Panc1 (cell line): Measurements from ENCODE around the gene SLC9A9. TPM values are rescaled to one million over a fixed set of nuclear protein-coding genes. Genes with fewer than 3 reads are reported as not detected.

ENCODE experiments used
- ATAC-seq: fragments of 200-7000 bp; cut with Tn5 transposase; 2 replicates; pipeline ENCODE4 v1.9.1; 2020; ENCODE audit warnings: mild to moderate bottlenecking, moderate library complexity
- BruUV-seq: library from RNA; stranded (reverse); fragments of 400-500 nt; replicated peaks from 2 replicates; lab custom pipeline; 2021; lab: Mats Ljungman, UMichigan
- CTCF ChIA-PET: fragments of 300-600 bp; sonication (Branson Sonifier 250); formaldehyde crosslinking; loops from one replicate; lab custom pipeline; 2022; ENCODE audit warnings: antibody characterized with exemption; lab: Charles Lee
- POLR2A ChIA-PET: fragments of 300-600 bp; sonication (Branson Sonifier 250); formaldehyde crosslinking; loops from one replicate; lab custom pipeline; 2022; ENCODE audit warnings: antibody characterized with exemption; lab: Charles Lee
- DNase-seq: peaks from one replicate; pipeline ENCODE4 v3.0.0-alpha.2; 2010; ENCODE audit warnings: low read depth, low spot score
- H3K27ac ChIP-seq: 2 replicates; pipeline ENCODE4 v1.5.1; 2011; ENCODE audit warnings: mild to moderate bottlenecking, low read length, inconsistent platforms
- H3K27me3 ChIP-seq: fragments of 200-500 bp; sonication (Bioruptor generic); 2 replicates; pipeline ENCODE4 v1.6.0; 2014; ENCODE audit warnings: low read length, inconsistent platforms; ENCODE audit not compliant: control insufficient read depth, insufficient read depth
- H3K36me3 ChIP-seq: fragments of 200-500 bp; sonication (Bioruptor generic); 2 replicates; pipeline ENCODE4 v1.5.1; 2014; ENCODE audit warnings: inconsistent platforms, mild to moderate bottlenecking, low read length, moderate library complexity; ENCODE audit not compliant: control insufficient read depth, insufficient read depth
- H3K4me1 ChIP-seq: 2 replicates; pipeline ENCODE4 v1.5.1; 2011; ENCODE audit warnings: inconsistent platforms, mild to moderate bottlenecking, low read length, moderate library complexity; ENCODE audit not compliant: control insufficient read depth, insufficient read depth
- H3K4me3 ChIP-seq, 2 experiments: 2 replicates each; pipeline ENCODE4 v1.5.1; 2011 to 2012; ENCODE audit warnings: low read depth in 2 of 2, low read length in 2 of 2, mild to moderate bottlenecking in 2 of 2, inconsistent platforms in 1 of 2, moderate library complexity in 1 of 2
- H3K9me3 ChIP-seq: fragments of 200-500 bp; sonication (Bioruptor generic); 2 replicates; pipeline ENCODE4 v1.5.1; 2014; ENCODE audit warnings: low read depth, mild to moderate bottlenecking, inconsistent platforms, low read length, moderate library complexity; ENCODE audit not compliant: control insufficient read depth, insufficient read depth
- CTCF ChIP-seq: fragments of 450-650 bp; IDR thresholded peaks from 2 replicates; pipeline ENCODE4 v1.5.1; 2017; ENCODE audit warnings: mild to moderate bottlenecking
- POLR2AphosphoS5 ChIP-seq: IDR thresholded peaks from 2 replicates; pipeline ENCODE4 v1.6.1; 2012; ENCODE audit warnings: mild to moderate bottlenecking, low read depth, low read length, moderate library complexity
- SIN3A ChIP-seq: IDR thresholded peaks from 2 replicates; pipeline ENCODE4 v1.6.1; 2012; ENCODE audit warnings: low read depth, mild to moderate bottlenecking, low read length, moderate library complexity, borderline replicate concordance; ENCODE audit not compliant: insufficient read depth
- TCF7L2 ChIP-seq: IDR thresholded peaks from 2 replicates; pipeline ENCODE4 v1.6.1; 2011; ENCODE audit warnings: mild to moderate bottlenecking, low read depth, low read length, inconsistent platforms
- in situ Hi-C: cut with HindIII; loops from 2 replicates; pipeline ENCODE4 v1.10.0; 2016; ENCODE audit warnings: low sequenced_read_pairs, low pct_unique_long_range_greater_than_20kb
- intact Hi-C: fragments of 100-400 bp; cut with micrococcal nuclease; formaldehyde crosslinking; loops from one replicate; pipeline ENCODE4 v1.10.0; 2022; ENCODE audit not compliant: unreplicated experiment
- total RNA-seq: library from RNA; stranded (reverse); gene quantifications from one replicate; pipeline ENCODE4 v1.2.1, GENCODE V29; 2021; ENCODE audit not compliant: unreplicated experiment
- TF ChIP-seq, protein P1 (sequence below), 2 experiments: IDR thresholded peaks; 2 replicates each; pipeline ENCODE4 v1.6.1; 2011 to 2012; ENCODE audit warnings: low read depth in 2 of 2, control low read depth in 1 of 2, low read length in 1 of 2, mild to moderate bottlenecking in 1 of 2, moderate library complexity in 1 of 2; ENCODE audit not compliant: insufficient read depth in 1 of 2

The SLC9A9 gene
- total RNA-seq, 1 experiment from 2014 or later, result not detected

- in situ Hi-C loops (no loop called here), intact Hi-C loops (no loop called here)
- no peaks in the 10 kb centered on the region for H3K36me3 ChIP-seq
- no peak for TF ChIP-seq TCF7L2
- no peak for TF ChIP-seq POLR2AphosphoS5
- TF ChIP-seq CTCF, result peak; percentile 58
- TF ChIP-seq, protein P1, sequence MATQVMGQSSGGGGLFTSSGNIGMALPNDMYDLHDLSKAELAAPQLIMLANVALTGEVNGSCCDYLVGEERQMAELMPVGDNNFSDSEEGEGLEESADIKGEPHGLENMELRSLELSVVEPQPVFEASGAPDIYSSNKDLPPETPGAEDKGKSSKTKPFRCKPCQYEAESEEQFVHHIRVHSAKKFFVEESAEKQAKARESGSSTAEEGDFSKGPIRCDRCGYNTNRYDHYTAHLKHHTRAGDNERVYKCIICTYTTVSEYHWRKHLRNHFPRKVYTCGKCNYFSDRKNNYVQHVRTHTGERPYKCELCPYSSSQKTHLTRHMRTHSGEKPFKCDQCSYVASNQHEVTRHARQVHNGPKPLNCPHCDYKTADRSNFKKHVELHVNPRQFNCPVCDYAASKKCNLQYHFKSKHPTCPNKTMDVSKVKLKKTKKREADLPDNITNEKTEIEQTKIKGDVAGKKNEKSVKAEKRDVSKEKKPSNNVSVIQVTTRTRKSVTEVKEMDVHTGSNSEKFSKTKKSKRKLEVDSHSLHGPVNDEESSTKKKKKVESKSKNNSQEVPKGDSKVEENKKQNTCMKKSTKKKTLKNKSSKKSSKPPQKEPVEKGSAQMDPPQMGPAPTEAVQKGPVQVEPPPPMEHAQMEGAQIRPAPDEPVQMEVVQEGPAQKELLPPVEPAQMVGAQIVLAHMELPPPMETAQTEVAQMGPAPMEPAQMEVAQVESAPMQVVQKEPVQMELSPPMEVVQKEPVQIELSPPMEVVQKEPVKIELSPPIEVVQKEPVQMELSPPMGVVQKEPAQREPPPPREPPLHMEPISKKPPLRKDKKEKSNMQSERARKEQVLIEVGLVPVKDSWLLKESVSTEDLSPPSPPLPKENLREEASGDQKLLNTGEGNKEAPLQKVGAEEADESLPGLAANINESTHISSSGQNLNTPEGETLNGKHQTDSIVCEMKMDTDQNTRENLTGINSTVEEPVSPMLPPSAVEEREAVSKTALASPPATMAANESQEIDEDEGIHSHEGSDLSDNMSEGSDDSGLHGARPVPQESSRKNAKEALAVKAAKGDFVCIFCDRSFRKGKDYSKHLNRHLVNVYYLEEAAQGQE (IDR thresholded peaks at IDR 0.05; ENCODE audit: insufficient read depth in 1 of 2, low read depth in 2 of 2, low read length in 1 of 2), result no peak
- no peaks in the 10 kb centered on the region for H3K4me1 ChIP-seq
- H3K27ac ChIP-seq, result no peak overlapping the region
- no peak overlapping the region for H3K4me3 ChIP-seq
- ATAC-seq, result no peak
- BruUV-seq, result no TSS peak
- CTCF ChIA-PET, result interaction anchor here (1.1 kb wide), 1 partner anchor 26 kb away, joined by 3 read pairs; no protein-coding TSS in a partner anchor
- H3K27me3 ChIP-seq, result 0 out of 2 replicates have a peak, but pooled peaks cover 2% of the 10 kb centered on the region
- no peak for DNase-seq
- POLR2A ChIA-PET, result no interaction called here
- H3K9me3 ChIP-seq, result no peaks in the 10 kb centered on the region
Measured at GRCh38 chr3:143648708-143649107, 199.6 kb downstream of the SLC9A9 start.

DNA sequence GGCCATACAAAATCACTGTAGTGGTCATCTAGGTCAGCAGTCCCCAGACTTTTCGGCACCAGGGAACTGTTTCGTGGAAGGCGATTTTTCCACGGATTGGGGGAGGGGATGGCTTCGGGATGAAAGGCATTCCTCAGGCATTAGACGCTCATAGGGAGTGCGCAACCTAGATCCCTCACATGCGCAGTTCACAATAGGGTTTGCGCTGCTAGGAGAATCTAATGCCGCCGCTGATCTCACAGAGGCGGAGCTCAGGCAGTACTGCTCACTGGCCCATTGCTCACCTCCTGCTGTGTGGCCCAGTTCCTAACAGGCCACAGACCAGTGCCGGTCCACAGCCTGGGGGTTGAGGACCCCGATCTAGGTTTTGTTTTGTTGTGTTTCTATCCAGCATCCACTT, 200.1 kb downstream of the SLC9A9 start:
- no TSS peak for BruUV-seq
- Histone ChIP-seq H3K4me3 (no peak overlapping the region), H3K4me1 (no peaks in the 10 kb centered on the region), H3K27ac (no peak overlapping the region), H3K36me3 (no peaks in the 10 kb centered on the region), H3K9me3 (no peaks in the 10 kb centered on the region), H3K27me3 (0 out of 2 replicates have a peak, but pooled peaks cover 2% of the 10 kb centered on the region)
- CTCF ChIA-PET, result interaction anchor here (1.1 kb wide), 1 partner anchor 26 kb away, joined by 3 read pairs; no protein-coding TSS in a partner anchor
- in situ Hi-C loops, result no loop called here
- intact Hi-C loops, result no loop called here
- TF ChIP-seq, protein P1 (IDR thresholded peaks at IDR 0.05; ENCODE audit: insufficient read depth in 1 of 2, low read depth in 2 of 2, low read length in 1 of 2), result no peak
- TF ChIP-seq TCF7L2 (no peak), POLR2AphosphoS5 (no peak), CTCF (no peak), SIN3A (no peak)
- ATAC-seq (no peak), DNase-seq (no peak)
- POLR2A ChIA-PET, result no interaction called here
